ENCODE data around the gene SCAMP4.

Gene SCAMP4

DNA sequence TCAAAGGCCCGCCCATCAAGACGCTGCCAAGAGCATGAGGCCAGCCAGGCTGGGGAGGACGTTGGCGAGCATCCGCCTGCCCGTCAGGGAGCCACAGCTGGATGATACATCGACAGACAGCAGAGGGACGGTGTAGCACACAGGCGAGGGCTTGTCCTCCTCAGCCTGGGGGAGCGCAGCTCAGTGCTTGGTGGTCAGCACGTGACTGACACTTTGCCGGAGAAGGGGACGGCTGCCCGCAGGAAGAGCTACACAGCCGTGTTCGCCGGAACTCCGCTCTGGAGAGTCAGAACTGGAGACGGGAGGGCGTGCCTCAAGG is 69.9 kb downstream of the SCAMP4 start:
- H3K27ac ChIP-seq, result no peak overlapping the region
- no peak for DNase-seq (ENCODE audit: low read depth, low spot score)
